Measurements from ENCODE around the gene S100A13. TPM values are rescaled to one million over a fixed set of nuclear protein-coding genes. Genes with fewer than 3 reads are reported as not detected.

S100A13 gene
- total RNA-seq, 1 donor: 2.7 TPM

GRCh38 chr1:153628638-153629342 is 1.5 kb upstream of the S100A13 start:
- DNase-seq (ENCODE audit: low read depth in 2 of 3, low spot score in 2 of 3): no peak

DNA sequence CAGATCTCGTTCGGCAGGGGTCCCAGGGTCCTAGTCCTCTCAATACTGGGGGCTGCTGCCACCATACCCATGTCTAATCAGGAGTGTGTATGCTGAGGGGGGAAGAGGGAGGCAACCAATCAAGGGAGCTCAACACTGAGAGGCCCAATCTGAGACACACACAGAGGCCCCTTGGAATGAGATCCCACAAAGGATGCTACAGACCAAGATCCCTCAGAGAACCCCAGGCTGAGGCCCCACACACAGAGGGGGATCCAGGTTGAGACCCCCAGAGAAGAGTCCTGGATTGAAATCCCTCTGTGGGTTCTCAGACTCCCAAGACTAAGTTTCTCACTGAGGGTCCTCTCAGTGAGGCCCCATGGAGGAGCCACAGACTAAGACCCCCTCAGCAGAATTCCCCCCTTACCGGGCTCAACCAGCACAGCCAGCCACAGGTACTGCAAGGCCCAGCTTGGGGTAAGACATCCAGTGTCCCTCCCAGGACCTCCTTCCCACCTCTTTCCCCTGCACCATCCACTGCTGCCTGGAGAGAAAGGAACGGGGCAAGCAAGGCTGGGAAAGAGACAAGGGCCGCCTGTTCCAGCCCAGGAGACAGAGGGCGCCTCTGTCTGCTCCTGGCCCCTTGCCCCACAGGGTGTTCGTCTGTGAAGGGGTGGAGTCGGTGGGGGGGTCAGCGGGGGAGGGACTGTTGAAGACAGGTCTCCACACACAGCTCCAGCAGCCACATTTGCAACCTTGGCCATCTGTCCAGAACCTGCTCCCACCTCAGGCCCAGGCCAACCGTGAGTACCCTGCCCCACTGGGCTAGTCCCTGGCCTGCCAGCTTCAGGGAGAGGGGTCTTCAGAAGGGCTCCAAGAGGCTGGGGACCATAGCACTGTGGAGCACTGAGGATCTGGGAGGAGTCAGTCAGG is 666 bp upstream of the S100A13 start, which contains the start of gene S100A1:
S100A1 (plus strand) TSS at position 720 of the 912 bp plus-strand sequence. CDS start 2,088 bp downstream, outside the sequence.
- no peak for DNase-seq (ENCODE audit: low read depth in 2 of 3, low spot score in 2 of 3)

DNA sequence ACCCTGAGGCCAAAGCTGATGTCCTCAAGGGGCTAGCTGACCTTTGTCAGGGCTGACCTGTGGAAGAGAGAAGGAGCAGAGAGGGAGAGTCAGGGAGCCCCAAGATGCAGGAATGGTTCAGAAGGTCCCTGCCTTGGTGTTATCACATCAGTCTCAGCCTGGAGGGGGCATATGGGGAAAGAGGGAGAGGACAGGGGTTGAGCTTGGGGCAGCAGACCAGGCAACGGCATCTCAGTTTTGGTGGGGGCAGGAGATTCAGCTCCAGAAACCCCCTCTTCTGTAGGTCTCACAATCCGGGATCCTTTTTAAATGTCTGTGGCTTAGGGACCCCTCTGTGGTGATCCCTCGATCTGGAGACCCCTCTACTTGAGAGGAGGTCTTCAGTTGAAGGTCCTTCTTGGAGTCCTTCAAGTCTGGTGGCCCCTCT is 815 bp downstream of the S100A13 start:
- DNase-seq (ENCODE audit: low read depth in 2 of 3, low spot score in 2 of 3): no peak

- DNase-seq (ENCODE audit: low read depth in 2 of 3, low spot score in 2 of 3): no peak
Observed at GRCh38 chr1:153624965-153625611, 2.2 kb downstream of the S100A13 start.

GRCh38 chr1:153623101-153623500 is 4.2 kb downstream of the S100A13 start:
- DNase-seq (ENCODE audit: low read depth in 2 of 3, low spot score in 2 of 3): no peak

GRCh38 chr1:153619171-153619570 is 8.1 kb downstream of the S100A13 start:
- DNase-seq (ENCODE audit: low read depth in 2 of 3, low spot score in 2 of 3): no peak

- peak in 2 of 3 donors; percentile 34 to 47 for DNase-seq (ENCODE audit: low read depth in 2 of 3, low spot score in 2 of 3)
Observed at GRCh38 chr1:153617663-153618062, 9.6 kb downstream of the S100A13 start.

DNA sequence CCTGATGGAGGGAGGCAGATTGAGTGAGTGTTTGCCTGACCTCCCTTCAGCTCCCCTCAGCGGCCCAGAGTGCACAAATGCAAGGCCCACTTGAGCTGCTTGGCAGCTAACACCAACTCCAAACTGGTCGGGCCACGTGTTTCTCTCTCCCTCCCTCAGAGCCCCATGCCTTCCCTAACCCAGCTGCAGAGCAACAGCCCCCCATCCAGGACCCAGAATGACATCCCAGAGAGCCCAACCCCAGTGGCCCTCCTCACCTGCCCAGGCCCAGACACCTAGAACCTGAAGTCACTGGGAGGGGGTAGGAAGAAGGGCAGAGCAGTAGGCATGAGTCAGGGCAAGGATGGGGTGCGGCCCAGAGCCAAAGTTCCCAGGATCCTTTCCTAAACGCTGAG is 10.4 kb downstream of the S100A13 start:
- DNase-seq (ENCODE audit: low read depth in 2 of 3, low spot score in 2 of 3): no peak

DNA sequence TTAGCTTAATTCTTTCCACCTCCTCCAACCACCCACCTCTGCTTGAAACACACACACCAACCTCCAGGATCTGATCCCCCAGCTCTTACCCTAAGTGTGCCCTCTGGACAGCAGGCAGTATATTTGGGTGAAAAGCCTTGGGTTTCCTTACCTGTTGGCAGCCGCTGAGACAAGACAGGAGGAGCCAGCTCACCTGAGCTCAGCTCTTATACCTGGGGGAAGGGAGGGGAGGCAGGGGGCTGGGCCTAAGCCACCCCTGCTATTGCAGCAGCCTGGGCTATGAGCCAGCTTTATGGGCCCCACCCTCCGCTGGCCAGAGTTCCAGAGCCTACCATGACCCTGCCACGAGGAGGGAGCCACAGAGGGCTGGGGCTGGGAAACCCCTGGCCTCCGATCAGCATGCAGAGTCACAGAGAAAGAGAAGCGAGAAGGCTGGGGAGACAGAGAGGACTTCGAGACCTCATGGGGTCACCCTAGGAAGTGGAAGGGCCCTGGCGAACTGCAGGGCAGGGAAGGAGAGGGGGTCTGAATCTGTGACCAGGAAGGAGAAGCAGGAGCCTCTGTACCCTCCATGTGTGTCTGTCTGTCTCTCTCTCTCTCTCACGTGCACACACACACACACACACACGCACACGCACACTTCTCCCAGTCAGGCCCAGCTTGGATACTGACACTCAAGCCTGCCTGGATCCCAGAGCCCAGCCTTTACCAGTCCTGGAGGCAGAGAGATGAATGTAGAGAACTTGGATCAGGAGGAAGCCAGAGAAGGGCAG is 11.0 kb downstream of the S100A13 start, which contains the start of gene S100A14:
S100A14 (minus strand) TSS at position 182 of the 773 bp plus-strand sequence. CDS start 467 bp downstream, outside the sequence.
- DNase-seq (ENCODE audit: low read depth in 2 of 3, low spot score in 2 of 3): no peak

- DNase-seq (ENCODE audit: low read depth in 2 of 3, low spot score in 2 of 3): no peak
Observed at GRCh38 chr1:153615406-153615805, 11.9 kb downstream of the S100A13 start.

- no peak for DNase-seq (ENCODE audit: low read depth in 2 of 3, low spot score in 2 of 3)
Observed at GRCh38 chr1:153614906-153615305, 12.4 kb downstream of the S100A13 start.

- DNase-seq (ENCODE audit: low read depth in 2 of 3, low spot score in 2 of 3): no peak
Observed at GRCh38 chr1:153614189-153614900, 13.0 kb downstream of the S100A13 start.

- no peak for DNase-seq (ENCODE audit: low read depth in 2 of 3, low spot score in 2 of 3)
Observed at GRCh38 chr1:153613406-153613805, 13.9 kb downstream of the S100A13 start.

GRCh38 chr1:153612755-153613331 is 14.5 kb downstream of the S100A13 start, which contains the start of gene S100A16:
TSS of gene S100A16 (minus strand) at chr1:153613137. CDS start at chr1:153608151, 4,986 bp downstream.
- no peak for DNase-seq (ENCODE audit: low read depth in 2 of 3, low spot score in 2 of 3)

- no peak for DNase-seq (ENCODE audit: low read depth in 2 of 3, low spot score in 2 of 3)
Observed at GRCh38 chr1:153612111-153612754, 15.1 kb downstream of the S100A13 start.

- DNase-seq (ENCODE audit: low read depth in 2 of 3, low spot score in 2 of 3): no peak
Observed at GRCh38 chr1:153611356-153611755, 15.9 kb downstream of the S100A13 start.

GRCh38 chr1:153610811-153611301 is 16.4 kb downstream of the S100A13 start:
- DNase-seq (ENCODE audit: low read depth in 2 of 3, low spot score in 2 of 3): no peak

- no peak for DNase-seq (ENCODE audit: low read depth in 2 of 3, low spot score in 2 of 3)
Observed at GRCh38 chr1:153610334-153610733, 17.0 kb downstream of the S100A13 start.

DNA sequence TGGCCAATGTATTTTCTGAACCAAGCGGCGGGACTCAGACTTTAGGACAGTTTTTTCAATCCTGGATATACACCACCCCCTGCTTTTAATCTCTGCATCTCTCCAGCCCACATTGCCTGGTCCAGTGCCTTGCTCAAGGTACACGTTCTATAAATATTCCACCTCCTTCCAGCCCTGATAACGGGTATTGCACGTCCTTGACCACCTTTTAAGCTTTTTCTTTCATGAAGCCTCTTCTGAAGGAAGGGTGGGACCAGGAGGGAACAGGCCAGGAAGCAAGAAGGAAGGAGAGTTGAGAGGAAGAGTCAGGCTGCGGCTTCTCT is 17.8 kb downstream of the S100A13 start:
- DNase-seq (ENCODE audit: low read depth in 2 of 3, low spot score in 2 of 3): no peak
